Measurements from ENCODE around the gene TSFM. TPM values are rescaled to one million over a fixed set of nuclear protein-coding genes. Genes with fewer than 3 reads are reported as not detected.

TSFM gene
- 25.5 and 49.0 TPM in 2 replicates for total RNA-seq (2014; rRNA removed; shearing (Covaris generic); ENCODE audit: low replicate concordance)

- peak; percentile 86 for DNase-seq (ENCODE audit: low read depth)
- in situ Hi-C loops (cut with HindIII; ENCODE audit: low pct_unique_long_range_greater_than_20kb, low sequenced_read_pairs), result no loop called here
Observed at GRCh38 chr12:57782608-57783465, at the start of gene TSFM. Gene TSFM, plus strand, starts transcription at chr12:57782787. Its CDS starts 15 bp downstream, at chr12:57782802.

DNA sequence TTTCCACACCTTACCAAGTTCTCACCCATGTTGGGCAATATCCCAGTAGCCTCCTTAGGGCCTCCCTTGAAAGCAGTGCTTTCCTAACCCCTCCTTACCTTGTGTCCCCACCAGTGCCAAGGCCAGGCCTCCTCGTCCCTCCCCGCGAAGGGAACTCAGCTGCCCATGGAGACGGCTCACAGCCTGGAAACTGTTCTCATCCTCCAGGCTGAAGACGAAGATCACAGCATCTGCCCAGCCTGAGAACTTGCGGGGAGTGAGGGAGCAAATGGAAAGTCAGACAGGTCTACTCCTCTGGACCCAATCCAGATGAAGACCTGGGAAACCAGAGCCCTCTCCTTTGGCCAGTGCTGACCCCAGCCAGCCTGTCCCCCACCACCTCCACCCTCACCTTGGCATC, 48.7 kb upstream of the TSFM start:
- in situ Hi-C loops (cut with HindIII; ENCODE audit: low pct_unique_long_range_greater_than_20kb, low sequenced_read_pairs), result no loop called here
- DNase-seq (ENCODE audit: low read depth), result no peak

GRCh38 chr12:57734591-57734990, 48.0 kb upstream of the TSFM start:
- in situ Hi-C loops (cut with HindIII; ENCODE audit: low pct_unique_long_range_greater_than_20kb, low sequenced_read_pairs), result no loop called here
- no peak for DNase-seq (ENCODE audit: low read depth)

- in situ Hi-C loops (cut with HindIII; ENCODE audit: low pct_unique_long_range_greater_than_20kb, low sequenced_read_pairs), result no loop called here
- no peak for DNase-seq (ENCODE audit: low read depth)
Observed at GRCh38 chr12:57735198-57735855, 47.3 kb upstream of the TSFM start.

- DNase-seq (ENCODE audit: low read depth), result peak; percentile 28
- in situ Hi-C loops (cut with HindIII; ENCODE audit: low pct_unique_long_range_greater_than_20kb, low sequenced_read_pairs), result no loop called here
Observed at GRCh38 chr12:57735952-57736740, 46.4 kb upstream of the TSFM start.

DNA sequence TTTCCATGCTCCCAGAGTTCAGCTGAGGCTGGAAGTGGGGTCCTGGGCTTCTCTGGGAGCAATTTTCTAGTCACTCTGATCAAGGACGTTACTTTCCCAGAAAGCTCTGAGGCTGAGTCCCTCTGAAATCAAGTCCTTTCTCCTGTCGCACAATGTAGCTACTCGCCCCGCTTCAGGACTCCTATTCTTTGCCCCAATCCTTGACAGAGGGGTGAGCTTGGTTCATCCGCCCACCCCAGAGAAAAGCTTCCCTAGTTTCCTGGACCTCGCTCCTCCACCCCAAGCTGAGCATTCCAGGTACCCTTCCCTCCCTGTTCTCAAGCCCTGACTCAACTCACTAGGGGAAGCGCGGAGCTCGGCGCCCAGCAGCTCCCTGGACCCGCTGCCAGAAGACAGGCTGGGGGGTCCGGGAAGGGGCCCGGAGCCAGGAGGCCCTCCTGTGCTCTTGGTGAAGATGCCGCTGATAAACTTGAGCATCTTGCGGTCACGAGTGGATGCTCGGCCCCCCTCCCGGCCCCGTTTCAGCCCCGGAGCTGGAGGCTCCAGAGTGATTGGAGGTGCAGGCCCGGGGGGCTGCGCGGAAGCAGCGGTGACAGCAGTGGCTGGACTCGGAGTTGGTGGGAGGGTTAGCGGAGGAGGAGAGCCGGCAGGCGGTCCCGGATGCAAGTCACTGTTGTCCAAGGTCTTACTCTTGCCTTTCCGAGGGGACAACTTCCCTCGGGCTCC, 45.7 kb upstream of the TSFM start:
- DNase-seq (ENCODE audit: low read depth), result no peak
- in situ Hi-C loops (cut with HindIII; ENCODE audit: low pct_unique_long_range_greater_than_20kb, low sequenced_read_pairs), result no loop called here

DNA sequence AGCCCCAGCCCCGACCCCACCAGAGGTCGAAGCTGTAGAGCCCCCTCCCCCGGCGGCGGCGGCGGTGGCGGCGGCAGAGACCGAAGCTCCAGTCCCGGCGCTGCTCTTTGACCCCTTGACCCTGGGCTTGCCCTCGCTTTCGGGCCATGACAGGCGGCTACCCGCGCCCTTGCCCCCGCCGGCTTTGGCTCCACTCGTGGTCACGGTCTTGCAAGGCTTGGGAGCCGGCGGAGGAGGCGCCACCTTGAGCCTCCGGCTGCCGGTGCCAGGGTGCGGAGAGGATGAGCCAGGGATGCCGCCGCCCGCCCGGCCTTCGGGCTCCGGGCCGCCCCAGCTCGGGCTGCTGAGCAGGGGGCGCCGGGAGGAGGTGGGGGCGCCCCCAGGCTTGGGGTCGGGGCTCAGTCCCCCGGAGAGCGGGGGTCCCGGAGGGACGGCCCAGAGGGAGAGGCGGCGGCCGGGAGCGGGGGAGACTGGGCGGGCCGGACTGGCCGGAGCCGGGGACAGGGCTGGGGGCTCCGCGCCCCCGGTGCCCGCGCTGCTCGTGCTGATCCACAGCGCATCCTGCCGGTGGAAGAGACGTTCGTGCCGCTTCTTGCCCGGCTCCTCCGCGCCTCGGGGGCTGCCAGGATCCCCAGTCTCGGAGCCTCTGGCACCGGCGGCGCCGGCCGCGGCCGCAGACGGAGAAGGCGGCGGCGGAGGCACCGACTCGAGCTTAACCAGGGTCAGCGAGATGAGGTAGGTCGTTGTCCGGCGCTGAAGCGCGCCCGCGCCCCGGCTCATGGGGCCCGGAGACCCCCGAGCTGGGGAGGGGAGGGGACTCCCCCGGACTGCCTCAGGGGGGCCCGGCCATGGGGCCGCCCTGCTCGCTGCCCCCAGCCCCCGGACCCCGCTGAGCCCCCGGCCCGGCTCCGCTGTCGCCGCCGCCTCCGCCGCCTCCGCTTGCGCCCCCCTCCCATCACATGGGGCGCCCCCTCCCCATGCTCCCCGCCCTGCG, 44.8 kb upstream of the TSFM start:
- in situ Hi-C loops (cut with HindIII; ENCODE audit: low pct_unique_long_range_greater_than_20kb, low sequenced_read_pairs), result no loop called here
- DNase-seq (ENCODE audit: low read depth), result no peak

- no peak for DNase-seq (ENCODE audit: low read depth)
- in situ Hi-C loops (cut with HindIII; ENCODE audit: low pct_unique_long_range_greater_than_20kb, low sequenced_read_pairs), result no loop called here
Observed at GRCh38 chr12:57738661-57739237, 43.8 kb upstream of the TSFM start, which contains the start of gene AGAP2. Gene AGAP2, minus strand, starts transcription at chr12:57738742. Its CDS starts 496 bp downstream, at chr12:57738246.

GRCh38 chr12:57739387-57739786, 43.2 kb upstream of the TSFM start:
- in situ Hi-C loops (cut with HindIII; ENCODE audit: low pct_unique_long_range_greater_than_20kb, low sequenced_read_pairs), result no loop called here
- no peak for DNase-seq (ENCODE audit: low read depth)

DNA sequence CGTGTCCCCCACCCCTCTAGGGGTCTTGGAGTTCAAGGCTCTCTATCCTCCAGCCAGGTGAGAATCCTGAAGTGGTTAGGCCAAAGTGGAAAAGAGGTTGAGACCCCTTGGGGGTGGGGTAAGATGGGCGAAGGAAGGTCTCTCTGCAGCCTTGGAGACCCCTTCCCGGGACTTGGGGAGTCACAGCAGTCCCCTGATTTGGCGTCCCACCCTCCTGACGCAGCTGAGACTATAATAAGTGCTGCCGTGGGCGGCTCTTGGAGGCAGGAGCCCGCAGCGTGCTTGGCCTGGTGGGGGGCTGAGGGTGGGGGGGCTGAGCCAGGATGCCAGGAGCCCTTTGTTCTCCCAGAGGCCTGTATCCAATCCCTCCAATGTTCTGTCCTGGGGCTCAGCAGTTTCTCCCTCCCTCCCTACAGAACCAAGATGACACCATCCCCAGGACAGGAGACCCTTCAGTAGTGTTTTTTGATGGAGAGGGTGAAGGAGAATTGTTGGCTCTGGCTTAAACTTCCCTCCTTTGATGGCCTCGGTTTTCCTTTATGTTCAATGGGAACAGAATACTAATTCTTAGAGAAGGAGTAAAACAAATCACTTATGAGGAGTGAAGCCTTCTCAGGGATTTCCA, 42.6 kb upstream of the TSFM start:
- no peak for DNase-seq (ENCODE audit: low read depth)
- in situ Hi-C loops (cut with HindIII; ENCODE audit: low pct_unique_long_range_greater_than_20kb, low sequenced_read_pairs), result no loop called here

DNA sequence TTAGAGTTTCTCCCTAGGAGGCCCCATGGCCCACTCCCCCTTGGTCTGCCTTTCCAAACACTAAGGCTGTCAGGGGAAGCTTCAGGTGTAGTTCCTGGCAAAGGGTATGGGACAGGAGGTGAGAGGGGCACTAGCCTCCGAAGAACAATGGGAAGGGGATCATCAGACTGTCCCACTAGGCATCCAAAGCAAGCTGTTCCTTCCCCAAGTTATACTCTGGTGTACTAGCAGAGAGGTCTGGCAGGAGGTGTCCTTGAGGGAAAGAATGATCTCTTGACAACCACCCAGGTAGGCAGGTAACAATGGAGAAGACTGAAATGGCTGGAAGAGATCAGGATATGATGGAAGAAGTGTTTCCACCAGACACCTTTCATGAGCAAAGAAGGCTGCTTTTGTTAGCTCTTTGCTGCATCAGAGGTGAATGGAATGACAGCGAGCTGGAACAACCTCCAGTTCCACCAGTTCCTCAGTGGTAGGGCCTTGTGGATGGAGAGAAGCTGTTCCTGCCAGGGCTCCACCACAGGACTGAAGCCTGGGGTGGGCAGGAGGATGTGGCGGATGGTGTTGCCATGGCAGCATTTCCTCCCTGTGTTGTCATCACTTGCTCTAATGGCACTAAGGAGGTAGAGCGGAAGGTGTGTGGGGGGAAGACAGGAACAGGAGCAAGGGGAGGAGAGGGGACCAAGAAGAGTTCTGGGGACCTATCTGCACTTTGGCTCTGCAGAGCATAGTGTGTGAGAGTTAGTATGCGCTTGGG, 41.8 kb upstream of the TSFM start:
- DNase-seq (ENCODE audit: low read depth), result no peak
- in situ Hi-C loops (cut with HindIII; ENCODE audit: low pct_unique_long_range_greater_than_20kb, low sequenced_read_pairs), result no loop called here

- no peak for DNase-seq (ENCODE audit: low read depth)
- in situ Hi-C loops (cut with HindIII; ENCODE audit: low pct_unique_long_range_greater_than_20kb, low sequenced_read_pairs), result no loop called here
Observed at GRCh38 chr12:57741413-57741789, 41.2 kb upstream of the TSFM start.

GRCh38 chr12:57741844-57742738, 40.5 kb upstream of the TSFM start:
- in situ Hi-C loops (cut with HindIII; ENCODE audit: low pct_unique_long_range_greater_than_20kb, low sequenced_read_pairs), result no loop called here
- no peak for DNase-seq (ENCODE audit: low read depth)

- in situ Hi-C loops (cut with HindIII; ENCODE audit: low pct_unique_long_range_greater_than_20kb, low sequenced_read_pairs), result no loop called here
Observed at GRCh38 chr12:57743769-57744168, 38.8 kb upstream of the TSFM start.

More at GRCh38 chr12:57743769-57744168, 38.8 kb upstream of the TSFM start:
- DNase-seq (ENCODE audit: low read depth), result no peak

Data from Caki2 (cell line).